Chondrocyte (in vitro differentiated cells): ENCODE measurements around the gene USH2A. TPM values are rescaled to one million over a fixed set of nuclear protein-coding genes. Genes with fewer than 3 reads are reported as not detected.

ENCODE experiments used
- DNase-seq: peaks from one replicate; pipeline ENCODE4 v3.0.0; 2021; ENCODE audit warnings: mixed read lengths, low spot score
- H3K27ac Mint-ChIP-seq: one replicate; pipeline ENCODE4 v1.8.0; 2021; ENCODE audit warnings: mild to moderate bottlenecking, moderate library complexity, mixed read lengths; ENCODE audit not compliant: unreplicated experiment
- H3K27me3 Mint-ChIP-seq: 2 replicates; pipeline ENCODE4 v1.8.0; 2021; ENCODE audit warnings: low read depth, mixed read lengths
- H3K36me3 Mint-ChIP-seq: 2 replicates; pipeline ENCODE4 v1.8.0; 2021; ENCODE audit warnings: low read depth, mixed read lengths
- H3K4me1 Mint-ChIP-seq: 2 replicates; pipeline ENCODE4 v1.8.0; 2021; ENCODE audit warnings: low read depth, mild to moderate bottlenecking, mixed read lengths
- H3K4me3 Mint-ChIP-seq: one replicate; pipeline ENCODE4 v1.8.0; 2021; ENCODE audit warnings: mild to moderate bottlenecking, moderate library complexity, mixed read lengths; ENCODE audit not compliant: unreplicated experiment
- H3K9me3 Mint-ChIP-seq: 2 replicates; pipeline ENCODE4 v1.8.0; 2021; ENCODE audit warnings: low read depth, mixed read lengths
- CTCF ChIP-seq: fragments of 200-600 bp; sonication (generic); IDR thresholded peaks from 2 replicates; pipeline ENCODE4 v1.5.0; 2021; ENCODE audit warnings: antibody characterized with exemption, mild to moderate bottlenecking, moderate library complexity
- total RNA-seq: library from RNA; stranded (reverse); gene quantifications from 3 replicates; pipeline ENCODE4 v1.2.1, GENCODE V29; 2021

The USH2A gene
- total RNA-seq, 1 donor from 2014 or later: not detected

DNA sequence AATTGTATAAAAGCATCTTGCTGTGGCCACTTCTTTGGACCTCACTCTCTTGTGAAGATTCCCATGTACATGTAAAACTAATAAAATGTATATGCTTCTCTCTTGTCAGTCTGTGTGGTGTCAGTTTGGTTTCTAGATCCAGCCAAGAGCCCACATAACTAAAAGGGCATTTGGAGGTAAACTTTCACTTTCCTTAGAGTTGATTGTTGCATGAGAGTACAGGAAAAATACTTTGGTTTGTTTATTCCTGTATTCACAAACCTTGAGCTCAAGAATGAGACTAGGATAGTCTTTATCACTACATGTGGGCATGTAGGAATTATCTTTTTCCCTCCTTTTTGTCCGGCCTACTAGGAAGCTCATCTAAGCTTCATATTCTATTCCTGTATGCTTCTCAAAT is 805.3 kb downstream of the USH2A start:
- no peak for DNase-seq
- Mint-ChIP-seq H3K27ac (no peak overlapping the region), H3K4me1 (peaks cover 6% of the 10 kb centered on the region), H3K9me3 (peaks cover 7% of the 10 kb centered on the region), H3K36me3 (peaks cover 38% of the 10 kb centered on the region), H3K27me3 (no peaks in the 10 kb centered on the region), H3K4me3 (no peak overlapping the region)
- TF ChIP-seq CTCF: no peak

GRCh38 chr1:215612391-215612790 is 810.9 kb downstream of the USH2A start:
- no peak overlapping the region for H3K4me3 Mint-ChIP-seq
- peak overlapping the region; percentile 3 for H3K27ac Mint-ChIP-seq
- H3K36me3 Mint-ChIP-seq: peaks cover 25% of the 10 kb centered on the region
- peaks cover 21% of the 10 kb centered on the region for H3K4me1 Mint-ChIP-seq
- DNase-seq: no peak
- peaks cover 7% of the 10 kb centered on the region for H3K9me3 Mint-ChIP-seq
- no peak for TF ChIP-seq CTCF
- H3K27me3 Mint-ChIP-seq: no peaks in the 10 kb centered on the region

GRCh38 chr1:215608646-215609045 is 814.6 kb downstream of the USH2A start:
- Mint-ChIP-seq H3K4me1 (peaks cover 25% of the 10 kb centered on the region), H3K4me3 (no peak overlapping the region), H3K9me3 (peaks cover 5% of the 10 kb centered on the region), H3K27ac (no peak overlapping the region), H3K27me3 (no peaks in the 10 kb centered on the region), H3K36me3 (peaks cover 18% of the 10 kb centered on the region)
- no peak for DNase-seq
- TF ChIP-seq CTCF: no peak

GRCh38 chr1:215607412-215607811 is 815.8 kb downstream of the USH2A start:
- Mint-ChIP-seq H3K4me3 (no peak overlapping the region), H3K27me3 (no peaks in the 10 kb centered on the region), H3K4me1 (peaks cover 21% of the 10 kb centered on the region), H3K27ac (no peak overlapping the region), H3K36me3 (peaks cover 11% of the 10 kb centered on the region), H3K9me3 (no peaks in the 10 kb centered on the region)
- TF ChIP-seq CTCF: no peak
- no peak for DNase-seq

GRCh38 chr1:215606564-215607168 is 816.6 kb downstream of the USH2A start:
- Mint-ChIP-seq H3K27ac (no peak overlapping the region), H3K36me3 (peaks cover 10% of the 10 kb centered on the region), H3K9me3 (no peaks in the 10 kb centered on the region), H3K4me1 (peaks cover 16% of the 10 kb centered on the region), H3K27me3 (no peaks in the 10 kb centered on the region), H3K4me3 (no peak overlapping the region)
- peak; percentile 87 for TF ChIP-seq CTCF
- no peak for DNase-seq
